HG03095 (cell line): Measurements from ENCODE around the gene CFAP100.

Source experiments
- ATAC-seq: cut with Tn5 transposase; IDR thresholded peaks from one replicate; pipeline ENCODE4 v1.9.1; 2021; ENCODE audit warnings: moderate library complexity; ENCODE audit not compliant: unreplicated experiment

CFAP100 gene

DNA sequence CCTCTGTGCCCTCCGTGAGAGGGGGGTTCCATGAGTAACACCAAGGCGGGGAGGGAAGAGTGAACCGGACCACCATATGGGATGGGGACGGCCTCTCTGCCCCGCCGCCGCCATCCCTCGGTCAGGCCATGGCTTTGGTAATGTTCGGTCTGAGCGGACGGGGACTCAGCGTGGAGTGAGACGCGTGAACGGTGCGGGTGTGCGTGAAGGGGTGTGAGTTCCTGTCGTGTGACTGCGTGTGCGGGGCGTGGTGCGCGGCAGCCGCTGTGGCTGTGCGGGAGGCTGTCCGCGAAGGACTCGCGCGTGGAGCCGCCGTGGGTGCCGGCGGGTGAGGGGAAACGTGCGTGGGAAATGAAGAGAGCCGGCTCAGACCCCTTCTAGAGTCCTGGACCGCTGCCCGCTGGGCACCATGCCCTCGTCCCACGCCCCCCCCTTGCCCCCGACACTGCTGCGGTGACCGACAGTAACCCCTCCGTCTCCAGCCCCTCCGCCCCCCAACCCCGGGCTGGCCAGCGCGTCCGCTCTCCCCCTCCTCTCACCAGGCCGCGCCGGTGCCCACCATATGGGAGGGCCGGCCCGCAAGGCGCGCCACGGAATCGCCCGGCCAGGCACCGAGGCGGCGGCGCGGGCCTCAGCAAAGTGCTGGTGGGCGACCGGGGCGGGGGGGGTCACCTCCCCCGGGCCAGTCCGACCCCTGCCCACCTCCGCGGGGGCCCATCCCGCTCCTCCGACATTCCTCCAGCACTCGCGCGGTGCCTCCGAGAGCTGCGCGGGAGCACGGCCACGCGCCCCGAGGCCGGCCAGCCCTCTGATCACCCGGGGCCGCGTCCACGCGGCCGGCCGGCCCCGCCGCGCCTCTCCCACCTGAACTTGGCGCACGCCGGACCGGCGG, 38.1 kb upstream of the CFAP100 start:
- no peak for ATAC-seq

DNA sequence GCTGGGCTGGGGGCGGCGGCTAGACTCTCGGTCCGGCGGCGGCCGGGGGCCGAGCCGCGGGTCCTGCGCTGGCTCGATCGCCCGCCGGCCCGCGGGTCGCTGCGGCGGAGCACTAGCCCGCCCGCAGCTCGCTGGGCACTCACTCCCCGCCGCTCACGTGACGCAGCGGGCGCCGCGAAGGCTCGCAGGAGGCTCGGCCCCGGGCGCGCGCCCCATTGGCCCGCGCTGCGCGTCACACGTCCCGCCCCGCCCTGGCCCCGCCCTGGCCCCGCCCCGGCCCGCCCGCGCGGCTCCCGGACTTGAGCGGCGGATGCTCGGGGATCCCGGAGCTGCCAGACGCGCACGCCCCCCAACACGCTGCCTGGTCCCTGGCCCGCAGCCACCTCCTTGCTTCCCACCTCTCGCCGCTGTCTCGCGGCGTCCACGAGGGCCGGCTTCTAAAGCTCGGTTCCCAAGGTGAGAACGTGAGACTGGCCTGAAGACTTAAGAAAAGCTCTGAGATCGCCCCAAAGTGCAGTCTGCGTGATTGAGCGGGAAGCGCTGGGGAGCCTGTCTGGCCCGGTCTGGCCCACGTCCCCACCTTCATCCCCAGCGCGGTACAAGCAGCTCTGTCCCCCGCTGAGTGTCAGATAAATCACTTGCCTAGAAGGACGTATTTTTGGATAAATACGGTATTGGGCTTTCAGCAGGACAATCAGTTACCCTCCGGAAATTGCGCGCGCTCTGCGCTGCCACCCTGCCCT, 37.2 kb upstream of the CFAP100 start, which contains the start of gene KLF15:
TSS of gene KLF15 (minus strand) at position 114 of the 743 bp plus-strand sequence. CDS start 4,486 bp downstream, outside the sequence.
- ATAC-seq = peak; percentile 90

DNA sequence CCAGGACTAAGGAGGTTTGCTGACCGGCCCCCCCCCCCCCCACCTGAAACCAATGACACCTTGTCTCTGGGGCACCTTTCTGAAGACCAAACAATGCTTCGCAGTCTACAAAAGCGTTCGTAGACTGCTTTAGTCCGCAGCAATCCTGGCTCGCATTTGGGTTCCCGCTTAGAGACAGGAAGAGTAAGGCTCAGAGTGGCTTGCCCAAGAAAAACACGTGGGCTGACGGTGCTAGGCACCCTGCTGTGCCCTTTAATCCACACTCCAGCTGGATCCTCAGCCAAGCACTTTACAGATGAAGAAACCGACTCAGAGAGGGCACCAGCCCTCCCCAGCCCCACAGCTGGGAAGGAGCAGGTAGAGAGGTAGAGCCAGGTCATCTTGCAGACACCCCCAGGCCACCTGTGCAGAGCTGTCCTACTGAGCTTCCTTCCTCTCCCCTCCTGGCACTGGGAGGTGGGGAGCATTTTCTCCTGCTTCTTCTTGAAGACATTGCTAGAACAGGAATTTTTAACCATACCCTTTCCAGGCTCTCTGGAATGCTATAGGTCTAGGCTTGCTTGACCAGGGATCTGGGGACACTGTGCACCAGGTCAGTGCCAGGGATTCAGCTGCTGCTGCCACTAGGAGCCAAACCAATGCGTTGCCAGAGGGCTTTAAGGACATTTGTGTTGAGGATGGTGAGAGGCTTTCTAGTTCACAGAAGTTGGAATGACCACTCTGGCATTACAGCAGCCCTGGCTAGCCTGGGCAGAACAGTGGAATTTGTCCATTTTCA, 36.5 kb upstream of the CFAP100 start:
- no peak for ATAC-seq

DNA sequence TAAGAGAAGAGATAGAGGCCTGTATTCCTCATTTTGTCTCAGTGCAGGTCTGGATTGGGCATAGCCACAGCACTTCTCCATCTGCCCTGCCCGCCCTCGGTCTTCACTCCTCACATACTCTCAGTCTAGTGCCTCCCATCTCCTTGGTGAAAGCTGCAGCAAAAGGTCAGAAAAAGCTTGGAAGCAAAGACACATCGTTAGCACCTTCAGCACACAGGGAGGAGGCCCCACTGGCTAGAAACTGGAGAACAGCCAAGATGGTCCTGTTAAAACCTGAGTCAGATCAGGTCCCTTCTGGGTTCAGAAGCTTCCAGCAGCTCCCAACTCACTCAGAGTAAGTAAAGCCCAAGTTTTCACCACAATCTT, 35.9 kb upstream of the CFAP100 start:
- ATAC-seq = no peak

DNA sequence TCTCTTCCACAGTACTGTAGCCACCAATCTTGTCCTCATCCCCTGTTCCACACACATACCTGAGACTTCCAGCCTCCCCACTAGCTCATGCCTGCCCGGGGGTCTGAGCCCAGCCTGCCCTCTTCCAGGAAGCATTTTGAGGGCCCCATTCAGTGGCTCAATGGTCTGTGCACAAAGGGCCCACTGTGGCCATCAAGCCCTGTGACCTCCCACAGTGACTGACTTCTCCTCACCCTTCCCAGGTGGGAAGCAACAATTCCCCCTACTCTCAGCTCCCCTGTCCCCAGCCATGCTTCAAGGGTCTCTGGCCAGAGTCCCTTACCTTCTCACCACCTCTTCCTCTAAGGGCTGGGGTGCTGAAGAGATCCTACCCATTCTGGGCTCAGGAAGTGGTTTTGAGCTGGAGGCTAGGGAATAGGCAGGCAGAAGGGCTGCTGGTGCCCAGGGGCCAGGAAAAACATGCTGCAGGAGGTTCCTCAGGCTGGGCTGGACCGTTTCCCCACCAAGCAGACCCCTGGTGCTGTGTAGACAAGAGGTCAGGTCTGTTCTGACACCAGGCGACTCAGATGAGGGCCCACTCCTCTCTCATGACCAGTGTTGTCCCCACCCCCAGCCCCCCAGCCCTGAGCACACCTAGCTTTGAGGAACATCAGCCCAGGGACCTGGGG, 34.5 kb upstream of the CFAP100 start:
- ATAC-seq = no peak

DNA sequence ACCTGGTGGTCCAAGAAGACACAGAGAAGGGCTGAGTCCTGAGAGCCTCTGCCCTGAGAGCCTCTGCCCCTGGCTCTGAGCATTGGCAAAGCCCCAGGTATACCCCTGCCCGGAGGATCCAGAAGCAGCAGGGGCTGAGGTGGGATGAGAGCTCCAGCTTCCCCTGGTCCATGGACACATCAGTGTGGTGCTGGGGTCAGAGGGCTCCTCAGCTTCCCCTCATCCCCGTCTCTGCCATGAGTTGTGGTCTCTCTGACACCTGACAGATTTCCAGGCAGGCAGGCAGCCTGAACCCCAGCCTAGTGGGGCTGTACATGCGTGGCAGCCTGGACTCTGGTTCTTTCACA, 34.0 kb upstream of the CFAP100 start:
- no peak for ATAC-seq

DNA sequence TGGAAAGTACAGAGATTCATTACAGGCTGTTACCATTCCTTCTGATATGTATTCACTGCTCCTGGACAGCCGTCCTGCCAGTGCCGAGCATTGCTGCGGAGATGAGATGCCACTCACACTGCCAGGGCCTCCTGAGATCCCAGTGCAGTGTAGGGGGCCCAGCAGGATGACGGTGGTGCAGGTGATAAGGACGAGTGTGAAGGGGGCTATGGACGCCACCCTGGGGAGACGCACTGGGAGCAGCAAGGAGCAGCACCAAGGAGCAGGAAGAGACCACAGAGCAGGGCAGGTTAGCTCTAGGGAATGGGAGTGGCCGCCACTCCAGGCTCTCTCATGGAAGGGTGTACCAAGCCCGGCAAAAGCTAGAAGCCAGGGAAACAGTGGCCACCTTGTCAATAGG, 33.5 kb upstream of the CFAP100 start:
- no peak for ATAC-seq

DNA sequence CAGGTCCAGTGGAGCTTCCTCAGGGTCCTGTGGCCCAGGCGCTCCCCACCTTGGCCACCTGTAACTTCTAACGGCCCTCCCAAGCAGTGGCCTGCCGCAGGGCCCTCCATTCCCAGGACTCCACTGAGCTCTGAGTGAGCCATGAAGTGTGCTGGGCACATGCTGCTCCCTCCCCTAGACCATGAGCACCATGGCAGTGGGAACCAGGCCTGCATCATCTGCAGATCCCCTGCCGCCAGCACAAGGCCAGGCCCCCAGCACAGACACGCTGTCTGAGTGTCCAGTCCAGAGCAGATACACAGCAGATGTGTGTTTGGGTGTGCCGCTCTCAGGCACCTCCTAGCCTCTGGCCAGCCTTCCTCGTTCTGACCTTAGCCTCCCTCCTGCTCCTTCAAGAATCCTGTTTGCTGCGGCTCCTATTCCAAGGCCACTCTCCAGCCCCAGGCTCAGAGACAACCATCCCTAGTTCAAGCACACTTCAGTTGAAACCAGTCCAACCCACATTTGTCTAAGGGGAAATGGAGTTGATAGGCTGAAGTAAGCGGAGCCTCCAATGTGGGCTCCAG, 30.5 kb upstream of the CFAP100 start:
- no peak for ATAC-seq

DNA sequence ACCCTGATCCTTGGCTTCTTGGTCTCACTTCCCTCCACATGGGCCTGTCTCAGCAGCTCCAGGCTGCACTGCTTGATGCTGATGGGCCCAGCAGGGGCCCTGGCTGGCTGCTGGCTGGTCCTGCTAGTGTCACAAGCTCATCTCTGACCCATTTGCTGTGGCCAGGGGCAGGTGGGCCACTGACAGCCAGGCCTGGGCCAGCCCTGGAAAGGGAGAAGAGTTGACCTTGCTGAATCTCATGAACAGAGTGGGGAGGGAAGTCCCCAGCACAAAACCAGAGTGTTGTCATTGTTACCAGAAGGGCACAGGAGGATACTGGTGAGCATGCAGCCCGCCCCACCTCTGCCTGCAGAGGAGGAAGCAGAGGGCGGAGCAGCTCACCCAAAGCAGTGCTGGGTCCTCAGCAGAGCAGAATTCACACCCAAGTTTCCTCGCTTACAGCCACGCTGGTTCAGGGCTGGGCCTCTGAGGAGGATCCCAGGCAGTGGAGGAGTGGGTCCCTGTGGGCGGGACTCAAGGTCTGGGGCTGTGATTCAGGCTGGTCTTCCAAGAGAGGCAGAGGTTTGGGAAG, 29.9 kb upstream of the CFAP100 start:
- no peak for ATAC-seq

DNA sequence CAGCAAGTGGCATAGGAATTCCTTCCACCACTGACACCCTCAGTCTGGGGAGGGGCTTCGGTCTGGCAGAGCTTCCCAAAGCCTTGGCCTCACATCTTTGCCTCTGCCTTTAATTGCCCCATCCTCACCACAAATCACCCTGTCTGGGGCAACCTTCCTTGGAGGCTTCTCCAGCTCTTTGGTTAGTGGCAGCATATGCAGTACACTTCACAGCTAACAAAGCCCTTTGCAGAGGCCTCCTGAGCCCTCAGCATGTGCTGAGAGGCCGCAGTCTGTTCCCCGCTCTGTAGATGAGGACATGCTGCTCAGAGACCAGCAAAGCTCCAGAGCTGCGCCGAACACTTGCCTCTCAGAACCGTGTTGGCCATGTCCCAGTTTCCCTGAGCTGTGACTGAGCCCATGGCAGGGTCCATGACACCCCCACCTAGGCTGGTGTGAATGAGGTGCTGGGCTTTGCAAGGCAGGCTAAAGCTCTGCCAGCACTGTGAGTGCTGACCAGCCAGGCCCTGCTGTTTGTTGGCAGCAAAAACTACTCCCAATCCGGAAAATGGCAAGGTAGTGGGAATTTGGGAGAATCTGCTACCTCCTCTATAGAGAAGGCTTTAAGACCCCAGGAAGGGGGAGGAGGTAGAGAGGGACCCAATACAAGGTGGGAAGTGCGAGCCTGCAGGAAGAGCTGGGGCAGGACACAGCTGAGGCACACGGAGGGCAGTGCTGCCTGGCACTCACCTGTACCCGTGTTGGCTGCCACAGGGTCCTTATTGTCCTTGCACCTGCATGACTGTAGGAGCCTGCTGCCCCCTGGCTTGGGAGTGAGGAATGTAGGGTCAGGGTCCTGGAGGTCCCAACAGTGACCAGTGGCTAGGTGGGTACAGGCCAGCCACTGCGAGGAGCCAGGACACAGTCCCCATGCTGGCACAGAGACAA, 29.1 kb upstream of the CFAP100 start:
- ATAC-seq = no peak

DNA sequence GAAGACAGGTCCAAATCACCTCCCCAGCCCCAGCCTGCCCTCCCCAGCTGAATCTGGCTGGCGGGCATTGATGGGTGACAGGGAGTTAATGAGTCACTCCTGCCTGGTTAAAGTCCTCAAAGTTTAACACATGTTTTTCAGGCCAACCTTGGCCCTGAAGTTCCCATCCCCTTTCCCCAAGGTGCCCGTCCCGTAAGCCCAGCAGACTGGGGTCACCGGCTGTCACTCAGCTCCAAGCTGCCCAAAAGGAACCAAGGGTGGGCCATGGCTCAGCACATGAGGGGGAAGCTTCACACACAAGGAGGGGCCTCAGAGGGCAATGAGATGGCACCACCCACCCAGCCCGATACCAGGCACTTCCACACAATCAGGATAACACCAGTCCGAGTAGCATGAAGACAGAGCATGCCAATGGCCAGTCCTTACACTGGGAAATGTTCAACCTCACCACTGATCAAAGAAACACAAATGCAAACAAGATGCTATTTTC, 27.3 kb upstream of the CFAP100 start:
- no peak for ATAC-seq

DNA sequence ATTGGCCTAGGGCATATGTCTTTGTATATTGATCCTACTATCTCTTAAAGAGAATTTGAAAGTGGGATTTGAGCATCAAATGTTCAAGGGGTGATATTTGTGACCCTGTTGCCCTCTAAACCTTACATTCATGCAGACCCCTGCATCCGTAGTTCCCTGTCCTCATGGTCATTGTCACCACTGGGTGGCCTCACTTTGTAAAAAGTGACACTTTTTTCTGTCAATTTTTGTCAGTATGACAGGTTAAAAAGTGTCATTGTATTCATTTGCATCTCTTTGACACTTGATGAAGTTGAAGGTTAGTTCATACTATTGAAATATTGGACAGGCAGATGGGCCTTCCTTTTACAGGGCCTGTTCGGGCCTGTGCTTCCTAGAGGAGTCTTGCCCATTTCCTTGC, 25.2 kb upstream of the CFAP100 start:
- no peak for ATAC-seq

DNA sequence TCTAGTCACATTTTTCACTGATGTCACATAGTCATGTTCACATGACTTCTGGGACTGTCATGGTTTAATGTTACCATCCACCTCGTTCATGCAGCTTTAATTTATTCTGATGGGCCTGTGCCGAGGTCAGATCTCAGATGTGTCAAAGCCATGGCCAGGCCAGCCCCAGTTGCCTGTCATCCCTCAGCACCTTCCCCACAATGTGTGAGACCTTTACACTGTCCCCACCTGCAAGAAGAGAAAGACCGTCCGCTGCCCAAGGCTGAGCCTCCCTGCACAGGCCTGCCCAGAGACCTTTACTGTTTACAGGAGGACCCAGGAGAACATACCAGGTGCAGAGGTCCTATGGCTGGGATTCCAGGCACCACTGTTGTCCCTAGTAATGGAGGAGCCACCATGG, 24.7 kb upstream of the CFAP100 start:
- no peak for ATAC-seq

DNA sequence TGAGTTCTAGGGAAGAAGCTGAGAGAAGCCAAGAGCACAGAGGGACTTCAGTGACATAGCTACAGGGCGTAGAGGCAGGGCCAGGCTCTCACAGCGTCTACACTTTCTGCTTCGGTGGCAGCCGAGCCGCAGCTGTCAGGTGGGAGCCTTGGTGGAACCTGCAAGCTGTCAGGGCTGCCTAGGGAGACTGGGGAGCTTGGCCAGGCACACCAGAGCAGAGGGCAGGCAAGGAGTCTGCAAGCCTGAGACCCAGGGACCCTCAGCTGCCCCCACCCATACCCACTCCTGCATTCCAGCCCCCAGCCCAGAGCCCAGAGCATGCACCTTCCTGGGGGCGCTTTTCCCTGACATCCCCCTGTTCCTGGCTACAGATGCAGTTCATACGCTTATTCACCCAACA, 24.1 kb upstream of the CFAP100 start:
- ATAC-seq = no peak

DNA sequence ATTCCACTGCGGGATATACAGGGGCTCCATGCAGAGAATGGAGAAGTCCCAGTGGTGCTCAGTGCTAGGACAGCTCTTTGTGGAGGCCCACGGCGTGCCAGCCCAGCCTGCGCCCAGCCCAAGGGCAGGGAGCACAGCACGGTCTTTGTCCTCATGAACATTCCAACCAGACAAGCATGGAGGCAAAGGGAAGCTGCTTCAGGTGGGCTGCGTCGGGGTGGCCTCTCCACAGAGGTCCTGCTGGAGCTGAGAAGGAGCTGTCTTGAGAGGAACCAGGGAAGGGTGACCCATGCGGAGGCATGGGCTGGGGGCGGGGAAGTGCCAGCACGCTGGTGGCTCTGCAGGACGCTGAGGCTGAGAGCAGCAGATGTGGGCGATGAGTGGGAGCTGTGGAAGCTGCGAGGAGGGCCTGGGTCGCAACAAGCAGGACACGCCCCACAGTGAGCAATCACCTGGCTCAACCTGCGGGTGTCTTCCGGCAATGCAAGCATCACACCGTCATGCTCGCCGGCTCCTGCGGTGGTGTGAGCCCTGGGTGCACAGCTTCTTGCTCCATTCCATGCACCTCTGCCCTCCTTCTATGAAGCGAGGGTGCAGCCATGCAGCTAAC, 23.5 kb upstream of the CFAP100 start:
- ATAC-seq = no peak

DNA sequence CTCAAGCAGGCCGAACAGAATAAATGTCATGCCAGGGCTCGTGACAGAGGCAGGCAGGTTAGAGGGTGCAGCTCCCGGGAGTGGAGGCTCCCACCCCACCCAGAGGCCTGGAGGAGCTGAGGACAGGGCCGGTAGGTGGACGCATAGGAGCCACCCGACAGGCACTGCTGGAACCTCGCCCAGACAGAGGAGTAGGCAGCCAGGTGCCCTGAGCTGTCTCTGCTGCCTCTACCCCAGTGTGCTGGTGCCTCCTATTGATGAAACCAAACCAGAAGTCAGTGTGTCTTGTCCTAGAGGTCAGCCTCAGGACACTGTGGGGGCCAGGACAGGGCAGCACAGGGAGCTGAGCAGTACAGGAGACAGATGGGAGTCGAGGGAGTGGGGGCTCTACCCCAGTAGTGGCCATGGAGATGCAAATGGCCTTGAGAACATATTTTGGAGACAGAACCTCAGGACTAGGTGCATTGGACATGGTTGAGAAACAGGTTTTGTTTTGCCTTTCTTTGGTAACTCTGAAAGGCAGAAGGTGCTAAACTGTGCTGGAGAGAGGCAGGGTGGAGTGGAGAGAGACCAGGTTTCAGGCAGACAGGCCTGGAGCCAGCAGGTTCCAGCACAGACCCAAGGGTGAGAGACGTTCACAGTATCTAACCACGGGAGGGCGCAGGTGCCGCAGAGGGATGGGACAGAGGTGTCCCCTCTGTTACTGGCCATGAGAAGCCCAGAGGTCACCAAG, 22.1 kb upstream of the CFAP100 start:
- ATAC-seq = no peak

DNA sequence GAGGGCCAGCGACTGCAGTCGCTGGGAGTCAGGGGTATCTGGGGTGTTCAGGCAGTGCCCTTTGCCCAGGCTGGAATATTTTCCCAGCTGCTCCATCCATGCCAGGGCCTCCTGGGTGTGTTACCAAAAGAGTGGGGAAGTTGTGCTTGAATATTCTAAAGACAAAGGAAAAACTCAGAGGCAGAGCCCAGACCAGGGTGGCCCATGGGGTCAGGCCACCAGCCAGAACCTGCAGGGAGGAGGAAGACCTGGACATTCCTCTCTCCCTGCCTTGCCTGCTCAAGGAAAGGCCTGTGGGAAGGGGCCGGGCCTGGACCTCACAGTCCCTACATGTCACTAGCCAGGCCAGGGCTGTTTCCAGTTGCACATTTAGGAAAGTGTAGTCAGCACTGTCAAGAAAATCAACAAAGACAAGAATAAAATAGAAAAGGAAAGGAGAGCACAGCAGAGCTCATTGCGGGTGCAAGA, 21.5 kb upstream of the CFAP100 start:
- no peak for ATAC-seq
